CD14-positive monocyte (primary cell): ENCODE measurements around the gene LRRC28. TPM values are rescaled to one million over a fixed set of nuclear protein-coding genes. Genes with fewer than 3 reads are reported as not detected.

Source experiments
- DNase-seq, 3 donors: peaks; one replicate each; pipeline ENCODE4 v3.0.0-alpha.2; 2011 to 2022
- H2AFZ ChIP-seq: 2 replicates; pipeline ENCODE4 v1.6.0; 2012; ENCODE audit warnings: mild to moderate bottlenecking, low read depth, low read length, inconsistent platforms; ENCODE audit not compliant: insufficient read depth, poor library complexity, severe bottlenecking
- H3K27ac ChIP-seq, 2 donors: 1 replicate in 1 of 2; 2 replicates in 1 of 2; pipeline ENCODE4 v1.5.1; 2012 to 2013; ENCODE audit warnings: low read length in 2 of 2, control low read depth in 1 of 2, inconsistent platforms in 1 of 2, low read depth in 1 of 2, mild to moderate bottlenecking in 1 of 2
- H3K27me3 ChIP-seq, 2 donors: one replicate each; pipeline versions ENCODE4 v1.6.0 to v1.6.1; 2011 to 2013; ENCODE audit warnings: low read length in 2 of 2; ENCODE audit not compliant: control insufficient read depth in 2 of 2, insufficient read depth in 2 of 2
- H3K36me3 ChIP-seq, 2 donors: replicated peaks in 1 of 2; 1 replicate in 1 of 2; 2 replicates in 1 of 2; pipeline versions ENCODE4 v1.5.1 to v1.6.1; 2012 to 2013; ENCODE audit warnings: low read length in 2 of 2, control low read depth in 1 of 2, inconsistent platforms in 1 of 2, mild to moderate bottlenecking in 1 of 2; ENCODE audit not compliant: insufficient read depth in 2 of 2, control insufficient read depth in 1 of 2
- H3K4me1 ChIP-seq, 2 donors: 1 replicate in 1 of 2; 2 replicates in 1 of 2; pipeline versions ENCODE4 v1.5.1 to v1.6.1; 2012 to 2013; ENCODE audit warnings: low read length in 2 of 2, control low read depth in 1 of 2, inconsistent platforms in 1 of 2, mild to moderate bottlenecking in 1 of 2, moderate library complexity in 1 of 2; ENCODE audit not compliant: insufficient read depth in 2 of 2, control insufficient read depth in 1 of 2
- H3K4me2 ChIP-seq: replicated peaks from 2 replicates; pipeline ENCODE3; 2012; ENCODE audit warnings: low read length, moderate library complexity, mild to moderate bottlenecking; ENCODE audit not compliant: poor library complexity, severe bottlenecking; ENCODE audit errors: extremely low read depth
- H3K4me3 ChIP-seq, 3 experiments: fragments of 200-600 bp in 1 of 3; sonication (generic) in 1 of 3; replicated peaks in 1 of 3; 1 replicate in 2 of 3; 2 replicates in 1 of 3; pipeline ENCODE4 v1.5.1; 2011 to 2013; ENCODE audit warnings: low read length in 3 of 3, mild to moderate bottlenecking in 3 of 3, control low read depth in 2 of 3, low read depth in 2 of 3, inconsistent platforms in 1 of 3, moderate library complexity in 1 of 3
- H3K79me2 ChIP-seq: 2 replicates; pipeline ENCODE4 v1.6.0; 2012; ENCODE audit warnings: mild to moderate bottlenecking, control low read depth, inconsistent platforms, low read length, moderate library complexity; ENCODE audit not compliant: insufficient read depth
- H3K9ac ChIP-seq: 2 replicates; pipeline ENCODE4 v1.6.0; 2017; ENCODE audit warnings: low read length, mild to moderate bottlenecking; ENCODE audit not compliant: insufficient read depth, poor library complexity, severe bottlenecking
- H3K9me3 ChIP-seq, 2 donors: replicated peaks in 1 of 2; 1 replicate in 1 of 2; 2 replicates in 1 of 2; pipeline versions ENCODE4 v1.5.1 to v1.6.1; 2012 to 2013; ENCODE audit warnings: low read length in 2 of 2, control low read depth in 1 of 2; ENCODE audit not compliant: control insufficient read depth in 1 of 2, insufficient read depth in 1 of 2
- H4K20me1 ChIP-seq: 2 replicates; pipeline ENCODE4 v1.6.0; 2012; ENCODE audit warnings: mild to moderate bottlenecking, low read length, control low read depth, moderate library complexity; ENCODE audit not compliant: insufficient read depth
- H3K27ac Mint-ChIP-seq, 7 donors: one replicate each; pipeline ENCODE4 v1.8.0; 2020; ENCODE audit warnings: mild to moderate bottlenecking in 7 of 7, mixed read lengths in 7 of 7, moderate library complexity in 6 of 7, inconsistent platforms in 2 of 7
- H3K27me3 Mint-ChIP-seq, 3 donors: one replicate each; pipeline ENCODE4 v1.8.0; 2021 to 2022; ENCODE audit warnings: low read depth in 3 of 3, mild to moderate bottlenecking in 3 of 3, mixed read lengths in 3 of 3, moderate library complexity in 3 of 3, inconsistent platforms in 1 of 3
- H3K36me3 Mint-ChIP-seq, 2 donors: one replicate each; pipeline ENCODE4 v1.8.0; 2020; ENCODE audit warnings: mixed read lengths in 2 of 2, inconsistent platforms in 1 of 2, mild to moderate bottlenecking in 1 of 2
- H3K4me1 Mint-ChIP-seq: one replicate; pipeline ENCODE4 v1.8.0; 2020; ENCODE audit warnings: mild to moderate bottlenecking, mixed read lengths
- H3K4me3 Mint-ChIP-seq, 2 donors: one replicate each; pipeline ENCODE4 v1.8.0; 2020; ENCODE audit warnings: mild to moderate bottlenecking in 2 of 2, mixed read lengths in 2 of 2, moderate library complexity in 1 of 2
- H3K9me3 Mint-ChIP-seq, 7 donors: one replicate each; pipeline ENCODE4 v1.8.0; 2020 to 2022; ENCODE audit warnings: mixed read lengths in 7 of 7, mild to moderate bottlenecking in 6 of 7, moderate library complexity in 6 of 7, inconsistent platforms in 2 of 7
- CTCF ChIP-seq: fragments of 200-600 bp; IDR thresholded peaks from one replicate; pipeline ENCODE4 v1.8.0; 2022; ENCODE audit warnings: antibody characterized with exemption, mild to moderate bottlenecking
- WGBS: methylation state at CpG from one replicate; pipeline ENCODE4 v1.1.5; 2013; ENCODE audit warnings: missing lambda C conversion rate; ENCODE audit not compliant: insufficient coverage; 5-methylcytosine and 5-hydroxymethylcytosine counted together
- intact Hi-C, 2 donors: fragments of 100-400 bp; cut with micrococcal nuclease; formaldehyde crosslinking; loops; one replicate each; pipeline versions ENCODE4 v1.15.0 to v1.15.1; 2023
- polyA plus RNA-seq, 3 donors: library from polyadenylated mRNA; depleted of rRNA in 1 of 3; unstranded in 2 of 3; stranded (reverse) in 1 of 3; fragments of 300-500 nt in 2 of 3; fragments of >200 nt in 1 of 3; fragmentation: Illumina TruSeq in 2 of 3; gene quantifications; 1 replicate in 2 of 3; 2 replicates in 1 of 3; pipeline ENCODE4 v1.2.3, GENCODE V29; 2012 to 2021

The LRRC28 gene
- polyA plus RNA-seq, 3 donors, result 18.6 to 25.3 (median 19.8) TPM

GRCh38 chr15:99402014-99402729, 150.9 kb downstream of the LRRC28 start:
- WGBS, result 98% methylated on average over 12 of the region's 13 CpGs
- no peak overlapping the region for H2AFZ ChIP-seq

GRCh38 chr15:99403597-99403996, 152.3 kb downstream of the LRRC28 start:
- Histone ChIP-seq H2AFZ (no peak overlapping the region), H3K79me2 (no peaks in the 10 kb centered on the region), H3K4me1 (no peaks in the 10 kb centered on the region), H3K27ac (no peak overlapping the region), H3K4me3 (no peak overlapping the region), H3K9ac (no peak overlapping the region), H3K27me3 (no peaks in the 10 kb centered on the region), H4K20me1 (no peaks in the 10 kb centered on the region), H3K9me3 (no peaks in the 10 kb centered on the region), H3K4me2 (no peak overlapping the region), H3K36me3 (no peaks in the 10 kb centered on the region)
- H3K36me3 Mint-ChIP-seq, result no peaks in the 10 kb centered on the region
- peak overlapping the region in 1 of 7 donors; percentile 3 for H3K27ac Mint-ChIP-seq
- no peaks in the 10 kb centered on the region for H3K9me3 Mint-ChIP-seq
- 68% methylated on average over 4 of the region's 11 CpGs for WGBS
- intact Hi-C loops, result no loop called here
- H3K4me1 Mint-ChIP-seq, result peaks cover 12% of the 10 kb centered on the region
- H3K27me3 Mint-ChIP-seq, result peaks cover 0 to 6% (median 0%) of the 10 kb centered on the region in 3 donors
- DNase-seq, result peak in 1 of 3 donors; percentile 46
- no peak for TF ChIP-seq CTCF
- H3K4me3 Mint-ChIP-seq, result no peak overlapping the region

More at GRCh38 chr15:99402014-99402729, 150.9 kb downstream of the LRRC28 start:
- Mint-ChIP-seq H3K27me3 (peaks cover 0 to 6% (median 0%) of the 10 kb centered on the region in 3 donors), H3K36me3 (no peaks in the 10 kb centered on the region), H3K27ac (no peak overlapping the region), H3K4me1 (peaks cover 12% of the 10 kb centered on the region), H3K9me3 (no peaks in the 10 kb centered on the region), H3K4me3 (no peak overlapping the region)
- Histone ChIP-seq H3K36me3 (no peaks in the 10 kb centered on the region), H4K20me1 (no peaks in the 10 kb centered on the region), H3K9me3 (no peaks in the 10 kb centered on the region), H3K27ac (no peak overlapping the region), H3K4me3 (no peak overlapping the region), H3K4me2 (no peak overlapping the region), H3K4me1 (no peaks in the 10 kb centered on the region), H3K79me2 (no peaks in the 10 kb centered on the region), H3K27me3 (no peaks in the 10 kb centered on the region), H3K9ac (no peak overlapping the region)
- intact Hi-C loops, result no loop called here
- TF ChIP-seq CTCF, result no peak
- DNase-seq, result no peak
